Mammary epithelial cell (primary cell): Measurements from ENCODE around the gene ATP4B.

Experiments used
- CTCF ChIP-seq, 2 donors: IDR thresholded peaks in 1 of 2; conservative IDR thresholded peaks in 1 of 2; 2 replicates each; pipeline ENCODE4 v1.5.1; 2011 to 2012; ENCODE audit warnings: inconsistent platforms in 2 of 2, low read length in 2 of 2, mild to moderate bottlenecking in 2 of 2, control low read depth in 1 of 2, low read depth in 1 of 2; ENCODE audit not compliant: insufficient read depth in 1 of 2; ENCODE audit errors: extremely low read depth in 1 of 2
- EZH2 ChIP-seq: IDR thresholded peaks from 2 replicates; pipeline ENCODE4 v1.6.1; 2012; ENCODE audit warnings: low read length, inconsistent platforms, borderline replicate concordance

- TF ChIP-seq CTCF (conservative IDR thresholded peaks at IDR 0.05 in 1 of 2, IDR thresholded peaks at IDR 0.05 in 1 of 2; ENCODE audit: extremely low read depth in 1 of 2, insufficient read depth in 1 of 2, low read depth in 1 of 2, low read length in 2 of 2) (no peak), EZH2 (no peak)
Measured at GRCh38 chr13:113618455-113618854, 39.5 kb downstream of the ATP4B start.
